Activated naive CD8-positive, alpha-beta T cell treated with anti-CD3 and anti-CD28 coated beads for 36 hours (primary cell): ENCODE measurements around the gene KLHDC8B. TPM values are rescaled to one million over a fixed set of nuclear protein-coding genes. Genes with fewer than 3 reads are reported as not detected.
"Not testable (repeated sequence)": the region's sequence is repeated elsewhere in the genome, so short reads cannot be mapped to it uniquely, and the experiment has no call there.

Experiments
- DNase-seq: peaks from one replicate; pipeline ENCODE4 v3.0.0; 2021
- H3K27ac Mint-ChIP-seq: one replicate; pipeline ENCODE4 v1.8.0; 2022; ENCODE audit warnings: mild to moderate bottlenecking, moderate library complexity, mixed read lengths
- H3K27me3 Mint-ChIP-seq: one replicate; pipeline ENCODE4 v1.8.0; 2022; ENCODE audit warnings: mild to moderate bottlenecking, mixed read lengths
- H3K36me3 Mint-ChIP-seq: one replicate; pipeline ENCODE4 v1.8.0; 2021; ENCODE audit warnings: mild to moderate bottlenecking, mixed read lengths
- H3K4me1 Mint-ChIP-seq: one replicate; pipeline ENCODE4 v1.8.0; 2021; ENCODE audit warnings: mixed read lengths
- H3K4me3 Mint-ChIP-seq: one replicate; pipeline ENCODE4 v1.8.0; 2022; ENCODE audit warnings: mild to moderate bottlenecking, moderate library complexity, mixed read lengths
- H3K9me3 Mint-ChIP-seq: one replicate; pipeline ENCODE4 v1.8.0; 2022; ENCODE audit warnings: mixed read lengths
- total RNA-seq, 2 experiments: library from RNA; stranded (reverse); gene quantifications; one replicate each; pipeline ENCODE4 v1.2.3, GENCODE V29; 2021

The KLHDC8B gene
- total RNA-seq, 2 experiments from 2014 or later: 3.4 TPM

- no peaks in the 10 kb centered on the region for H3K9me3 Mint-ChIP-seq
- H3K27ac Mint-ChIP-seq: no peak overlapping the region
- no peaks in the 10 kb centered on the region for H3K36me3 Mint-ChIP-seq
- no peak overlapping the region for H3K4me3 Mint-ChIP-seq
- DNase-seq: no peak
- H3K4me1 Mint-ChIP-seq: no peaks in the 10 kb centered on the region
- H3K27me3 Mint-ChIP-seq: peaks cover 27% of the 10 kb centered on the region
These were observed 27.3 kb downstream of the KLHDC8B start for GRCh38 chr3:49198611-49199230.

DNA sequence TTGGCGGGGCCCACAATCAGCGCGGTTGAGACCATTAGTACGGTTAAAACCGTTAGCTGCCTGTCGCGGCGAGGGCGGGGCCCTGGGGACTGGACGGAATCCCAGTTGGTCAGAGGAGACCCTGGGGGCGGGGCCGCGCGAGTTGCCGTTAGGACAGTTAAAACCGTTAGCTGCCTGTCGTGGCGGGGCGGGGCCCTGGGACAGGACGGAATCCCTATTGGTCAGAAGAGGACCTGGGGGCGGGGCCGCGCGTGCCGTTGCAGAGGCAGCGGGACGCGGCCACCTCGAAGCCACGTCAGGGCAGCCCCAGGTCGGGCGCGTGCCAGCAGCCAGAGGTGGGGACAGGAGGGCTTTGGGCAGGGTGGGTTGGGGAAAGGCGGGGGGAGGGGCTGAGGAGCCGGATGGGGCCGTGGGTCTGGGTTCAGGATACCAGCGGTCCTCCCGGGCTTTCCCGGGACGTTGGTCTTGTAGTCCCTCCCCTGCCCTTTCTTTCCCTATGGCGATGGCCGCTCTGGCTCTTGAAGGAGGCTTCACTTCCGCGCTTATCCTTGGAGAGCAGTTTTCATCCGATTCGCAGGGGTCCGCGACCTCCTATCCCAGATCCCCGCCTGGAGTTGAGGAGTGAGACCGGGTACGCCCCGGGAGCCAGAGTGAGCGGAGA, 28.0 kb downstream of the KLHDC8B start:
- no peaks in the 10 kb centered on the region for H3K9me3 Mint-ChIP-seq
- H3K4me1 Mint-ChIP-seq: no peaks in the 10 kb centered on the region
- no peak overlapping the region for H3K27ac Mint-ChIP-seq
- peaks cover 27% of the 10 kb centered on the region for H3K27me3 Mint-ChIP-seq
- H3K36me3 Mint-ChIP-seq: no peaks in the 10 kb centered on the region
- DNase-seq: peak; percentile 10
- no peak overlapping the region for H3K4me3 Mint-ChIP-seq

- no peaks in the 10 kb centered on the region for H3K4me1 Mint-ChIP-seq
- no peak overlapping the region for H3K27ac Mint-ChIP-seq
These were observed 28.5 kb downstream of the KLHDC8B start for GRCh38 chr3:49199900-49200281.

DNA sequence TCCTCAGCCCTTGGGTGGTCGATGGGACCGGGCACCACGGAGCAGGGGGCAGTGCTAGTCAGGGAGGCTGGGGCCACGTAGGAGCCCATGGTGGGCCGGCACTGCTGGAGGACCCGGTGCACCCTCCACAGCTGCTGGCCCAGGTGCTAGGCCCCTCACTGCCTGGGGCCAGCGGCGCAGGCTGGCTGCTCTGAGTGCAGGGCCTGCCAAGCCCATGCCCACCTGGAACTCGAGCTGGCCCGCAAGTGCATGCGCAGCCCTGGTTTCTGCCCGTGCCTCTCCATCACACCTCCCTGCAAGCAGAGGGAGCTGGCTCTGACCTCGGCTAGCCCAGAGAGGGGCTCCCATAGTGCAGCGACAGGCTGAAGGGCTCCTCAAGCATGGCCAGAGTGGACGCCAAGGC, 42.1 kb downstream of the KLHDC8B start:
- Mint-ChIP-seq H3K4me3 (no peak overlapping the region), H3K27me3 (no peaks in the 10 kb centered on the region), H3K4me1 (no peaks in the 10 kb centered on the region), H3K36me3 (no peaks in the 10 kb centered on the region), H3K9me3 (no peaks in the 10 kb centered on the region), H3K27ac (no peak overlapping the region)
- DNase-seq: no peak

More at GRCh38 chr3:49199900-49200281, 28.5 kb downstream of the KLHDC8B start:
- H3K36me3 Mint-ChIP-seq: no peaks in the 10 kb centered on the region
- no peak overlapping the region for H3K4me3 Mint-ChIP-seq
- peaks cover 27% of the 10 kb centered on the region for H3K27me3 Mint-ChIP-seq
- no peak for DNase-seq
- H3K9me3 Mint-ChIP-seq: no peaks in the 10 kb centered on the region

- Mint-ChIP-seq H3K9me3 (no peaks in the 10 kb centered on the region), H3K36me3 (no peaks in the 10 kb centered on the region), H3K27ac (no peak overlapping the region), H3K4me1 (no peaks in the 10 kb centered on the region), H3K4me3 (no peak overlapping the region), H3K27me3 (no peaks in the 10 kb centered on the region)
- no peak for DNase-seq
These were observed 42.6 kb downstream of the KLHDC8B start for GRCh38 chr3:49213998-49214397.

DNA sequence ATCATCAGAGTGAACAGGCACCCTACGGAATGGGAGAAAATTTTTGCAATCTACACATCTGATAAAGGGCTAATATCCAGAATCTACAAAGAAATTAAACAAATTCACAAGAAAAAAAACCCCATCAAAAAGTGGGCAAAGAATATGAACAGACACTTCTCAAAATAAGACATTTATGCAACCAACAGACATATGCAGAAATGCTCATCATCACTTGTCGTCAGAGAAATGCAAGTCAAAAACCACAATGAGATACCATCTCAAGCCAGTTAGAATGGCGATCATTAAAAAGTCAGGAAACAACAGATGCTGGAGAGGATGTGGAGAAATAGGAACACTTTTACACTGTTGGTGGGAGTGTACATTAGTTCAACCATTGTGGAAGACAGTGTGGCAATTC, 45.3 kb downstream of the KLHDC8B start:
- H3K36me3 Mint-ChIP-seq, H3K27me3 Mint-ChIP-seq, DNase-seq, H3K27ac Mint-ChIP-seq, H3K4me3 Mint-ChIP-seq, H3K9me3 Mint-ChIP-seq, H3K4me1 Mint-ChIP-seq: not testable (repeated sequence)

DNA sequence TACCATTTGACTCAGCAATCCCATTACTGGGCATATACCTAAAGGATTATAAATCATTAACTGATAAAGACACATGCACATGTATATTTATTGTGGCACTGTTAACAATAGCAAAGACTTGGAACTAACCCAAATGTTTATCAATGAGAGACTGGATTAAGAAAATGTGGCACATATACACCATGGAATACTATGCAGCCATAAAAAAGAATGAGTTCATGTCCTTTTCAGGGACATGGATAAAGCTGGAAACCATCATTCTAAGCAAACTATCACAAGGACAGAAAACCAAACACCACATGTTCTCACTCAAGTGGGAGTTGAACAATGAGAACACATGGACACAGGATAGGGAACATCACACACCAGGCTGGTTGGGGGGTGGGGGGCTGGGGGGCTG, 45.7 kb downstream of the KLHDC8B start:
- H3K36me3 Mint-ChIP-seq, H3K4me1 Mint-ChIP-seq, H3K27ac Mint-ChIP-seq, H3K4me3 Mint-ChIP-seq, H3K9me3 Mint-ChIP-seq, DNase-seq, H3K27me3 Mint-ChIP-seq: not testable (repeated sequence)

- no peak for DNase-seq
- H3K4me1 Mint-ChIP-seq: no peaks in the 10 kb centered on the region
- H3K27ac Mint-ChIP-seq: no peak overlapping the region
- no peaks in the 10 kb centered on the region for H3K27me3 Mint-ChIP-seq
- peaks cover 2% of the 10 kb centered on the region for H3K9me3 Mint-ChIP-seq
- H3K36me3 Mint-ChIP-seq: no peaks in the 10 kb centered on the region
- no peak overlapping the region for H3K4me3 Mint-ChIP-seq
These were observed 46.5 kb downstream of the KLHDC8B start for GRCh38 chr3:49217688-49218470.

DNA sequence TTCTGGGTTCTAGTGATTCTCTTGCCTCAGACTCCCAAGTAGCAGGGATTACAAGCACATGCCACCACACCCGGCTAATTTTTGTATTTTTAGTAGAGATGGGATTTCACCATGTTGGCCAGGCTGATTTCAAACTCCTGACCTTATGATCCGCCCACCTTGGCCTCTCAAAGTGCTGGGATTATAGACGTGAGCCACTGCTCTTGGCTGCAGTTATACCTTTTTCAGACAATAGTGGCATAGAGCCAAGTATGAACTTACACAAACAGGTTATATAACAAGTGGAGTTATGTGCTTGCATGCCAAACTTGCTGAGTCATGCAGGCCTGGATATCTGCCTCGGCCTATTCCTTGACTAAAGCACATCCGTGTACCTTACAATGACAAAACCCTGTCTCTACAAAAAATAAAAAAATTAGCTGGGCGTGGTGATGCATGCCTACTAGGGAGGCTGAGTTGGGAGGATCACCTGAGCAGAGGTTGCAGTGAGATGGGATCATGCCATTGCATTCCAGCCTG, 47.1 kb downstream of the KLHDC8B start:
- H3K36me3 Mint-ChIP-seq, H3K27me3 Mint-ChIP-seq, H3K9me3 Mint-ChIP-seq, H3K4me3 Mint-ChIP-seq, DNase-seq, H3K27ac Mint-ChIP-seq, H3K4me1 Mint-ChIP-seq: not testable (repeated sequence)

DNA sequence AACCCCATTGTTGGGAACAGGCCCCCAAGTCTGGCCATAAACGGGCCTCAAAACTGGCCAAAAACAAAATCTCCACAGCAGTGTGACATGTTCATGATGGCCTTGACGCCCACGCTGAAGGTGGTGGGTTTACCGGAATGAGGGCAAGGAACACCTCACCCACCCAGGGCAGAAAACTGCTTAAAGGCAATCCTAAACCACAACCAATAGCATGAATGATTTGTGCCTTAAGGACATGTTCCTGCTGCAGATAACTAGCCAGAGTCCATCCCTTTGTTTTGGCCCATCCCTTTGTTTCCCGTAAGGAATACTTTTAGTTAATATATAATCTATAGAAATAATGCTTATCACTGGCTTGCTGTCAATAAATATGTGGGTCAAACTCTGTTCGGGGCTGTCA, 47.7 kb downstream of the KLHDC8B start:
- H3K36me3 Mint-ChIP-seq: no peaks in the 10 kb centered on the region

GRCh38 chr3:49220985-49221563, 49.7 kb downstream of the KLHDC8B start:
- H3K36me3 Mint-ChIP-seq, H3K27ac Mint-ChIP-seq, H3K27me3 Mint-ChIP-seq, H3K4me1 Mint-ChIP-seq, H3K4me3 Mint-ChIP-seq, H3K9me3 Mint-ChIP-seq, DNase-seq: not testable (repeated sequence)

More for the DNA sequence above, 47.7 kb downstream of the KLHDC8B start:
- Mint-ChIP-seq H3K27me3 (no peaks in the 10 kb centered on the region), H3K4me3 (no peak overlapping the region), H3K9me3 (peaks cover 2% of the 10 kb centered on the region), H3K4me1 (no peaks in the 10 kb centered on the region), H3K27ac (no peak overlapping the region)
- no peak for DNase-seq

DNA sequence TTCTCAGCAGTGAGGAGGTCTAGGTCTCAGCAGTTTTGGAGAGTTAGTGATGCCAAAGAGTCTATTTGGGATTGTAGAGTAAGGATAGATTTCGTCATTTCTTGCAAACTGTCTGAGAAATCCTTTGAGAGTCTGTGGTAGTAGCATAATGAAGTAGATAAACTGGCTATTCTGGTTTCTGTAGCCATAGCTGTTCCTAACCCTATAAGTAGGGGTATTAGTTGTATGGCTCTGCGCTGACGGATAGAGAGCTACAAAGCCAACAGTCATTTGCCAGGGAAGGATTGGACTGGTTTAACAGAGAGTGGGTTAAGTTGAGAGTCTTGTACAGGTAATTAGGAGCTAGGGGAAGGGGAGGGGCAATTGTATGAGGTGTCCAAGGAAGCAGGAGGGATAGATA, 50.6 kb downstream of the KLHDC8B start:
- no peaks in the 10 kb centered on the region for H3K36me3 Mint-ChIP-seq
- no peak overlapping the region for H3K27ac Mint-ChIP-seq
- H3K27me3 Mint-ChIP-seq: no peaks in the 10 kb centered on the region
- H3K4me3 Mint-ChIP-seq: no peak overlapping the region
- peaks cover 9% of the 10 kb centered on the region for H3K9me3 Mint-ChIP-seq
- DNase-seq: no peak
- H3K4me1 Mint-ChIP-seq: no peaks in the 10 kb centered on the region
